Left lung (tissue), 10 donors: ENCODE measurements around the gene SLC35G6. TPM values are rescaled to one million over a fixed set of nuclear protein-coding genes. Genes with fewer than 3 reads are reported as not detected.

Source experiments
- ATAC-seq: fragments of 200-7000 bp; cut with Tn5 transposase; one replicate; pipeline ENCODE4 v1.9.1; 2020; ENCODE audit warnings: moderate library complexity
- DNase-seq, 4 donors: peaks; one replicate each; pipeline ENCODE4 v3.0.0-alpha.2; 2013 to 2020
- H3K27ac ChIP-seq, 2 donors: fragments of 200-600 bp; sonication (generic) in 1 of 2; one replicate each; pipeline versions ENCODE4 v1.5.0 to v1.8.0; 2020 to 2021
- H3K27me3 ChIP-seq, 2 donors: fragments of 200-600 bp; sonication (generic) in 1 of 2; one replicate each; pipeline versions ENCODE4 v1.5.0 to v1.8.0; 2020 to 2021
- H3K36me3 ChIP-seq, 2 donors: fragments of 200-600 bp; sonication (generic) in 1 of 2; one replicate each; pipeline versions ENCODE4 v1.5.0 to v1.8.0; 2020 to 2021
- H3K4me1 ChIP-seq, 2 donors: fragments of 200-600 bp; one replicate each; pipeline ENCODE4 v1.8.0; 2021
- H3K4me3 ChIP-seq, 2 donors: fragments of 200-600 bp; sonication (generic) in 1 of 2; one replicate each; pipeline versions ENCODE4 v1.5.0 to v1.8.0; 2020 to 2021; ENCODE audit warnings: mild to moderate bottlenecking in 1 of 2
- H3K9me3 ChIP-seq, 2 donors: fragments of 200-600 bp; sonication (generic) in 1 of 2; one replicate each; pipeline versions ENCODE4 v1.5.0 to v1.8.0; 2020 to 2021
- intact Hi-C, 2 donors: fragments of 100-400 bp; cut with DNase I; formaldehyde crosslinking; loops; one replicate each; pipeline versions ENCODE4 v1.11.2 to v1.14.2; 2022
- polyA plus RNA-seq, 6 donors: library from polyadenylated mRNA; unstranded; fragments of 120-200 nt; gene quantifications; one replicate each; pipeline ENCODE4 v1.2.1, GENCODE V29; 2013; ENCODE audit not compliant: insufficient read length in 6 of 6
- total RNA-seq, 2 donors: library from RNA; stranded (reverse); fragmentation: NEBNext Ultra II Directional; extraction: Animal tissue kit (Norgen Biotek cat#: 25700); gene quantifications; one replicate each; pipeline ENCODE4 v1.2.1, GENCODE V29; 2021
- TF ChIP-seq, protein P1 (sequence below), 2 donors: fragments of 200-600 bp; sonication (generic) in 1 of 2; IDR thresholded peaks; one replicate each; pipeline versions ENCODE4 v1.5.0 to v1.8.0; 2021; ENCODE audit warnings: antibody characterized with exemption in 2 of 2
- donor health status: DM: no; HTN: yes; CAD: no.
- donor health status: DM: no; HTN: no; CAD: no.

SLC35G6 gene
- total and polyA plus RNA-seq, 8 donors: 0.17 to 0.35 (median 0.35) TPM; not detected in 2

DNA sequence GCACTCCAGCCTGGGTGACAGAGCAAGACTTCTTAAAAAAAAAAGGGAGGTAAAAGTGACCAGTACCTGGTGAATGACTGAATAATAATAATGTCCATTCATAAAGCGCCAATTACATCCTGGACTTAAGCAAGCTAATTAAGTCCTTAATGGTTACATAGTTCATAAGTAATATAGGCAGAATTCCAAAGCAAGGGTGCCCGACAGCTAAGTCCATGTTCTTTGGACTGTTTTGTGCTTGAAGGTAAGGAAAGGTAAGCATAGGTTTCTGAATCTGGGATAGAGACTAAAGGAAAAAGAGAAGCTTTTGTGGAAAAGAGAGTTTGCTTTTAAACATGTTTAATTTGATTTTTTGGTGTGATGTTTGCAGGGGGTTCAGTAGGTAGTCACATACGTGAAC lies 12.7 kb downstream of the SLC35G6 start:
- Histone ChIP-seq H3K27me3 (no peaks in the 10 kb centered on the region), H3K36me3 (peaks cover 0 to 43% of the 10 kb centered on the region in 2 donors), H3K4me3 (no peak overlapping the region), H3K9me3 (no peaks in the 10 kb centered on the region), H3K27ac (no peak overlapping the region), H3K4me1 (peaks cover 4 to 30% of the 10 kb centered on the region in 2 donors)
- no peak for DNase-seq
- TF ChIP-seq, protein P1, sequence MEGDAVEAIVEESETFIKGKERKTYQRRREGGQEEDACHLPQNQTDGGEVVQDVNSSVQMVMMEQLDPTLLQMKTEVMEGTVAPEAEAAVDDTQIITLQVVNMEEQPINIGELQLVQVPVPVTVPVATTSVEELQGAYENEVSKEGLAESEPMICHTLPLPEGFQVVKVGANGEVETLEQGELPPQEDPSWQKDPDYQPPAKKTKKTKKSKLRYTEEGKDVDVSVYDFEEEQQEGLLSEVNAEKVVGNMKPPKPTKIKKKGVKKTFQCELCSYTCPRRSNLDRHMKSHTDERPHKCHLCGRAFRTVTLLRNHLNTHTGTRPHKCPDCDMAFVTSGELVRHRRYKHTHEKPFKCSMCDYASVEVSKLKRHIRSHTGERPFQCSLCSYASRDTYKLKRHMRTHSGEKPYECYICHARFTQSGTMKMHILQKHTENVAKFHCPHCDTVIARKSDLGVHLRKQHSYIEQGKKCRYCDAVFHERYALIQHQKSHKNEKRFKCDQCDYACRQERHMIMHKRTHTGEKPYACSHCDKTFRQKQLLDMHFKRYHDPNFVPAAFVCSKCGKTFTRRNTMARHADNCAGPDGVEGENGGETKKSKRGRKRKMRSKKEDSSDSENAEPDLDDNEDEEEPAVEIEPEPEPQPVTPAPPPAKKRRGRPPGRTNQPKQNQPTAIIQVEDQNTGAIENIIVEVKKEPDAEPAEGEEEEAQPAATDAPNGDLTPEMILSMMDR (IDR thresholded peaks at IDR 0.05): no peak
- intact Hi-C loops: no loop called here
- no peak for ATAC-seq

DNA sequence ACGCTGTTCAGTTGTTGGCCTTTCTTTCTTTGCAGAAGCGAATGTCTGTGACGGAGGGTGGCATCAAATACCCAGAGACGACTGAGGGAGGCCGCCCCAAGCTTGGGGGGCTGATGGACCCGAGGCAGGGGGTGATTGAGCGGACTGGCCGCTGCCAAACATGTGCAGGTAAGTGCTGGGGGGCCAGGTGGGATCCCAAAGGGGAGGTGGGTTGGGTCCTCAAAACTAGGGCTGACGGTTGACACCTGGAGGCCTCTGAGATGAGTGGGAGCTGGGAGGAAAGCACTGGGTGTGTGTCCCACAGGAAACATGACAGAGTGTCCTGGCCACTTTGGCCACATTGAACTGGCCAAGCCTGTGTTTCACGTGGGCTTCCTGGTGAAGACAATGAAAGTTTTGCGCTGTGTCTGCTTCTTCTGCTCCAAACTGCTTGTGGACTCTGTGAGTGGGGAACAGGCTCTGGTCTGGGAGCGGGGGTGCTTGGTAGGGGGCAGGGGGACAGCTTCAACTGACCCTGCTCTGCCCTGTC lies 14.7 kb downstream of the SLC35G6 start:
- TF ChIP-seq, protein P1 (IDR thresholded peaks at IDR 0.05): no peak
- H3K4me3 ChIP-seq: no peak overlapping the region
- peak overlapping the region in 1 of 2 donors; percentile 28 for H3K27ac ChIP-seq
- ATAC-seq (no peak), DNase-seq (no peak)
- H3K36me3 ChIP-seq: peaks cover 2 to 62% of the 10 kb centered on the region in 2 donors
- intact Hi-C loops: no loop called here
- H3K4me1 ChIP-seq: peaks cover 0 to 12% of the 10 kb centered on the region in 2 donors
- H3K27me3 ChIP-seq: no peaks in the 10 kb centered on the region
- H3K9me3 ChIP-seq: no peaks in the 10 kb centered on the region

DNA sequence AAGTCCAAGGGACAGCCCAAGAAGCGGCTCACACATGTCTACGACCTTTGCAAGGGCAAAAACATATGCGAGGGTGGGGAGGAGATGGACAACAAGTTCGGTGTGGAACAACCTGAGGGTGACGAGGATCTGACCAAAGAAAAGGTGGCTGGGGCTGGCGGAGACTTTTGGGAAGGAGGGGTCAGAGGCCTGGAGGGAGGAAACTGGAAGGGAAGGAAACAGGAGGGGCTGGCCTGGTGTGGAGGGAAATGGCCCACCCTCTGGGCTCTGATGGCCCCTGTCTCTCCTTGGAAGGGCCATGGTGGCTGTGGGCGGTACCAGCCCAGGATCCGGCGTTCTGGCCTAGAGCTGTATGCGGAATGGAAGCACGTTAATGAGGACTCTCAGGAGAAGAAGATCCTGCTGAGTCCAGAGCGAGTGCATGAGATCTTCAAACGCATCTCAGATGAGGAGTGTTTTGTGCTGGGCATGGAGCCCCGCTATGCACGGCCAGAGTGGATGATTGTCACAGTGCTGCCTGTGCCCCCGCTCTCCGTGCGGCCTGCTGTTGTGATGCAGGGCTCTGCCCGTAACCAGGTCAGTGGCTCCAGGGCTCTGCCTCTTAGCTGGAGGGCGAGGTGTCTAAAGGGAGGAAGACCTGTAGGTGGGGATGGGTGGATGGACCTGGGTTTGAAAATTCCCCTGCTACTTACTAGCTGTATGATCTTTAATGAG lies 15.4 kb downstream of the SLC35G6 start:
- ATAC-seq: peak; percentile 12
- H3K27me3 ChIP-seq: no peaks in the 10 kb centered on the region
- intact Hi-C loops: no loop called here
- TF ChIP-seq, protein P1 (IDR thresholded peaks at IDR 0.05): no peak
- DNase-seq: no peak
- no peaks in the 10 kb centered on the region for H3K9me3 ChIP-seq
- peak overlapping the region in 1 of 2 donors; percentile 28 for H3K27ac ChIP-seq
- H3K4me1 ChIP-seq: peaks cover 0 to 12% of the 10 kb centered on the region in 2 donors
- peaks cover 2 to 62% of the 10 kb centered on the region in 2 donors for H3K36me3 ChIP-seq
- no peak overlapping the region for H3K4me3 ChIP-seq

DNA sequence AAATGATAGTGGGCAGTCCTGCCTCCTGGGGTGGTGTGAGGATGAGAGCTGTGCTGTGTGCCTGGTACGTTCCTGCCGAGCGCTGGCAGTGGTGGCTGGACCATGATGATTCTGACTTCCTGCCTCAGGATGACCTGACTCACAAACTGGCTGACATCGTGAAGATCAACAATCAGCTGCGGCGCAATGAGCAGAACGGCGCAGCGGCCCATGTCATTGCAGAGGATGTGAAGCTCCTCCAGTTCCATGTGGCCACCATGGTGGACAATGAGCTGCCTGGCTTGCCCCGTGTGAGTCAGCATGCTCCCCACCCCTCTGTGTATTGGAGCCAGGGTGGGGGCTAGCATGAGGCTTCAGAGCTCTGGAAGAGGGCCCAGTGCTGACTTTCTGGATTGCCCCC lies 16.0 kb downstream of the SLC35G6 start:
- TF ChIP-seq, protein P1 (IDR thresholded peaks at IDR 0.05): no peak
- no peaks in the 10 kb centered on the region for H3K27me3 ChIP-seq
- no peak overlapping the region for H3K4me3 ChIP-seq
- peak; percentile 37 for ATAC-seq
- no peak overlapping the region for H3K27ac ChIP-seq
- peaks cover 2 to 67% of the 10 kb centered on the region in 2 donors for H3K36me3 ChIP-seq
- DNase-seq: no peak
- no peaks in the 10 kb centered on the region for H3K9me3 ChIP-seq
- intact Hi-C loops: no loop called here
- H3K4me1 ChIP-seq: peaks cover 0 to 12% of the 10 kb centered on the region in 2 donors

DNA sequence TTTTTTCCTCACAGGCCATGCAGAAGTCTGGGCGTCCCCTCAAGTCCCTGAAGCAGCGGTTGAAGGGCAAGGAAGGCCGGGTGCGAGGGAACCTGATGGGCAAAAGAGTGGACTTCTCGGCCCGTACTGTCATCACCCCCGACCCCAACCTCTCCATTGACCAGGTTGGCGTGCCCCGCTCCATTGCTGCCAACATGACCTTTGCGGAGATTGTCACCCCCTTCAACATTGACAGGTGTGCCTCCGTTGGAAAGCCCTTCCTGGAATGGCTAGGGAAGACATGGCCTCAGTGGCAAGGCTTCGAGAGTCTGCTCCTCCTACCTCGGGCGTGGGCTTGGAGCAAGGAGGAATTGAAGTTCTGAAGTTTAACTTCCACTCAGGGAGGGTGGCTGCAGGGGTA lies 16.4 kb downstream of the SLC35G6 start:
- H3K36me3 ChIP-seq: peaks cover 2 to 71% of the 10 kb centered on the region in 2 donors
- peak overlapping the region in 1 of 2 donors; percentile 25 for H3K27ac ChIP-seq

More for the DNA sequence above, 16.4 kb downstream of the SLC35G6 start:
- ATAC-seq (no peak), DNase-seq (no peak)
- intact Hi-C loops: no loop called here
- H3K4me3 ChIP-seq: no peak overlapping the region
- H3K27me3 ChIP-seq: no peaks in the 10 kb centered on the region
- no peaks in the 10 kb centered on the region for H3K9me3 ChIP-seq
- TF ChIP-seq, protein P1 (IDR thresholded peaks at IDR 0.05): no peak
- peaks cover 0 to 12% of the 10 kb centered on the region in 2 donors for H3K4me1 ChIP-seq
